Putamen (tissue), 1 donor: ENCODE data around the gene TEX10.
A peak's percentile ranks its signal among the peaks of the same experiment; 100 is the strongest.
"Not testable (repeated sequence)": the region's sequence is repeated elsewhere in the genome, so short reads cannot be mapped to it uniquely, and the experiment has no call there.

Source experiments
- DNase-seq: peaks from one replicate; pipeline ENCODE4 v3.0.0-alpha.2; 2016; ENCODE audit warnings: low spot score

The TEX10 gene

GRCh38 chr9:100346836-100347235 is 5.9 kb downstream of the TEX10 start:
- DNase-seq = no peak

GRCh38 chr9:100341889-100342288 is 10.9 kb downstream of the TEX10 start:
- no peak for DNase-seq

DNA sequence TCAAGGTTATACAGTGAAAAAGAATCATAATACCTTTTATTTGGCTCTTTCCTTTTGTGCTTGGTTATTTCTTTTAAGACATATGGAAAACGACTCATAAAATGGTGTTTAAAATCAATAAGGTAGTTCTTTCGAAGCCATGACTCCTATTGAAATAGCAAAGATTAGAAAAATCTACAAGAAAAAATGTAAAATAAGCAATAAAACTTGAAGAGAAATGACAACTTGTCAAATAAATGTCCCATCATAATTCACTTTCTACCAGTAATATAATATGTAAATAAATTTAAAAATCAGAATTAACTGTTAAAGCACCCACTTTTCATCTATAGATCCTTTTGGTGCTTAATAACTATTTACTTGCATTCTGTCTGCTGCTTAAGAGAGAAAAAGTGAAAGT is 12.5 kb downstream of the TEX10 start:
- no peak for DNase-seq

DNA sequence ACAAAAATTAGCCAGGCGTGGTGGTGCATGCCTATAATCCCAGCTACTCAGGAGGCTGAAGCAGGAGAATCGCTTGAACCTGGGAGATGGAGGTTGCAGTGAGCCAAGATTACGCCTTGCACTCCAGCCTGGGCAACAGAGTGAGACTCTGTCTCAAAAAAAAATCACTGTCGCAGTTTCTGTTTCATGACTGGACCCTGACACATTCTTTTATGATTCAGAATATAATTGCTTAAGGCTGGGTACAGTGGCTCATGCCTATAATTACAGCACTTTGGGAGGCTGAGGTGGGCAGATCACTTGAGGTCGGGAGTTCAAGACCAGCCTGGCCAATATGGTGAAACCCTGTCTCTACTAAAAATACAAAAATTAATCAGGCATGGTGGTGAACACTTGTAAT is 14.0 kb downstream of the TEX10 start:
- not testable (repeated sequence) for DNase-seq

GRCh38 chr9:100324594-100325200 is 28.0 kb downstream of the TEX10 start:
- DNase-seq = no peak

GRCh38 chr9:100322954-100323536 is 29.7 kb downstream of the TEX10 start:
- peak; percentile 31 for DNase-seq

- no peak for DNase-seq
These were observed 35.0 kb downstream of the TEX10 start for GRCh38 chr9:100317706-100318105.

DNA sequence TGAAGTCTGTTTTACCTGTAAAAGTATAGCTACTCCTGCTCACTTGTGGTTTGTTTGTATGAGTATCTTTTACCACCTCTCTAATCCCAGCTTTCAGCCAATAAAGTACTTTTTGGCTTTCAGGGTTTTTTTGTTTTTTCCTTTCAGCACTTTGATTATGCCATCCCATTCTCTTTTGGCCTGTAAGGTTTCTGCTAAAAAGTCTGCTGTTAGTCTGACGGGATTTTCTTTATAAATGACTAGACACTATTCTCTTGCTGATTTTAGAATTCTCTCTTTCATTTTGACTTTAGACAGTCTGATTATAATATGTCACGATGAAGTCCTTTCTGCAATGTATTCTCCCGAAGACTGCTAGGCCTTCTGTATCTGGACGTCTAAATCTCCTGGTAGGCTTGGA is 37.2 kb downstream of the TEX10 start:
- DNase-seq = no peak

GRCh38 chr9:100309992-100310391 is 42.8 kb downstream of the TEX10 start:
- DNase-seq = no peak

DNA sequence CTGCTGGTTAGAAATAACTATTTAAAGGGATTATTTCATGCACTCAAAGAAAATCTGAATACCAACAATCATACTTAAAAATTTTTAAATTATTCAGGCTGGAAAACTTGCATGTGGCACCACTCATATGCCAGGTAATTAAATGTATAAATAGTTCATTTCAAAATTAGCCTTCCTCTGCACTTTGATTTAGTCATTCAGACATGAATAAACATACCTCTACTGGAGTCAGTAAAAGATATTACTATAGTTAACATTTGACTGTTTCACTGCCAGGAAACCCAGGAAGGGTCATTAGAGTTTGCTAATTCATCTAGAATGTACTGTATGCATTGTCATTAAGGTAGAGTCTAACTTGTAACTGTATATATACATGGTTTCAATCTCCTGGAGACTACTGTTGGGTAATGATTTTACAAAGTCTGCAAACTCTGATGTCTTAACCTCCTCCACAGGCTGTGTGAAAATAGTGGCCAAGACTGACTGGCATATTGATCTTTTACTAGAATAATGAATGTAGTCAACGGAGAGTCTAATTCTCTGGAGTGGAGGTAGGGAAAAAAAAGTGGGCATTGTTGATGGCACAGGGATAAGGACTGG is 43.7 kb downstream of the TEX10 start:
- DNase-seq = no peak

DNA sequence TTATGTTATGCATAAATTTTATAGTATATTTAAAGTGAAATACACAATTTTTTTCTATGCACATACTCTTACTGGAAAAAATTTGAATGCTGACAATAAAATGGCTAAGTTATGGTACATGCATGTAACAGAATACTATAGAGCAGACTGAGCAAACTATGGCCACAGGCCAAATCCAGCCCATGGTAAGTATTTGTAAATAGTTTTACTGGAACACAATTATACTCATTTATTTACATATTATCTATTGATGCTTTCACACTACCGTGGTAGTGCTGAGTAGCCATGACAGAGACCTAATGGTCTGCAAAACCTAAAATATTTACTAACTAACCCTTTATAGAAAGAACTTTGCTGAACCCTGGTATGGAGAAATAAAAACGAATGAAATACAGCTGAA is 45.7 kb downstream of the TEX10 start:
- no peak for DNase-seq

- DNase-seq = no peak
These were observed 46.5 kb downstream of the TEX10 start for GRCh38 chr9:100306283-100306682.

- no peak for DNase-seq
These were observed 49.0 kb downstream of the TEX10 start for GRCh38 chr9:100303747-100304146.

GRCh38 chr9:100298378-100298777 is 54.4 kb downstream of the TEX10 start:
- DNase-seq = no peak

- DNase-seq = no peak
These were observed 56.3 kb downstream of the TEX10 start for GRCh38 chr9:100296407-100296806.

- DNase-seq = no peak
These were observed 57.5 kb downstream of the TEX10 start for GRCh38 chr9:100295240-100295639.

DNA sequence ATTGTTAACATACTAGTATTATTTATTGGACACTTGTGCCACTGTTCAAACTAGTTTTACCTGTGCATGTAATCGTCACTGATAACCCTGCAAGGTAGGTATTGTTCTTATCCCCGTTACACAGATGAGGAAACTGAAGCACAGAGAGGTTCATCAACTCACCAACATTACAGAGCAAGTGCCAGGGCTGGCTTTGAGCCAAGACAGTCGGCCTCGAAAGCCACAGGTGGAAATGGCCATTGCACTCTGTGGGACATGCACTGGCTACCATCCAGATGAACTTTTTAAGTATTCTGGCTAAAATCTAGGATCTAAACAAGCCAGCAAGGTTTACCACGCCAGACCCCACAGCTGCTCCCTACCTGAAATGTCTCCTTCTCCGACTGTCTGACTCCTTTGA is 57.9 kb downstream of the TEX10 start:
- DNase-seq = no peak

- no peak for DNase-seq
These were observed 58.4 kb downstream of the TEX10 start for GRCh38 chr9:100294341-100294740.

DNA sequence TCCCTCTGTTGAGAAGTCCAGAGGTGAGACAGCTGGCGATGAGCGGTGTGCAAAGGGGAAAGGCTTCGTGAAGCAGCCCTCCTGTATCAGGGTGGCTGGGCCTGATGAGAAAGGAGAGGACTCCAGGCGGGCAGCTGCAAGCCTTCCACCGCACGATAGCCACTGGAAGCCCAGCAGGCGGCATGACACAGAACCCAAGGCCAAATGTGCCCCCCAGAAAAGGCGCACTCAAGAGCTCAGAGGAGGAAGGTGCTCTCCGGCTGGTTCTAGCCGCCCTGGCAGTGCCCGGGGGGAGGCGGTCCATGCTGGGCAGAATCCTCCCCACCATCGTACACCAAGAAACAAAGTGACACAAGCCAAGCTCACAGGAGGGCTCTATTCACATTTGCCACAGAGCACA is 60.3 kb downstream of the TEX10 start:
- no peak for DNase-seq

- DNase-seq = no peak
These were observed 62.0 kb downstream of the TEX10 start for GRCh38 chr9:100290714-100291113.

- no peak for DNase-seq
These were observed 65.6 kb downstream of the TEX10 start for GRCh38 chr9:100287186-100287585.

GRCh38 chr9:100286257-100286656 is 66.5 kb downstream of the TEX10 start:
- no peak for DNase-seq

DNA sequence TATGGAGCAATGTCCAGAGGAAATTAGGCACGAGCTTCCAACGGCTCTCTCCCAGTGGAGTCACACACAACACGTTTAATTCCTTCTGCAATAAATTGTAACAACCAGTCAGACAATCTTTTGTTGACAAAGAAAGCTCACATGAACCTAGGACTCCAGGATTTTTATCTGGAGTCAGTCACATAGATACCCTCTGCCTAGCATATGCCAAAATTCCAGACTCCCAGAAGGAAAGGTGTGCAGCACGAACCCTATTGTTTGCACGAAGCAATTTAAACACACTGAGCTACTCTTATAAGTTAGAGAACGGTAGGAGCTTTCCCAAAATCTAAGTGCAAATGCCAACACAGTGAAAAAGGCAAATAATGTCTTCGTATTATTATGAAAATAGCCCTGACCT is 67.1 kb downstream of the TEX10 start:
- no peak for DNase-seq

DNA sequence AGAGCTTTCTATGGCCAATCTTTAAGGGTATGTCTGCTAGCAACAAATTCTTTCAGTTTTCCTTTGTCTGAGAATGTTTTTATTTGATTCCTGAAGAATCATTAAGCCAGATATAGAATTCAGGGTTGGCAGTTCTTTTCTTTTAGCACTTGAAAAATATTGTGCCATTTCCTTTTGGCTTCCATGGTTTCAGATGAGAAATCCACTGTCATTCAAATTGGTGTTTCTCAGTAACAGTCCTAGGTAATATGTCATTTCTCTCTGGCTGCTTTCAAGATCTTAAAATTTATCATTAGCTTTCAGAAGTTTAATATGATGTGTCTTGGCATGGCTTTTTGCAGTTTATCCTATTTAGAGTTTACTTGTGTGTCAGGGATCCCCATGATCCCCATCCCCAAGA is 67.7 kb downstream of the TEX10 start:
- no peak for DNase-seq
